ENCODE results near the gene SNX27.

DNA sequence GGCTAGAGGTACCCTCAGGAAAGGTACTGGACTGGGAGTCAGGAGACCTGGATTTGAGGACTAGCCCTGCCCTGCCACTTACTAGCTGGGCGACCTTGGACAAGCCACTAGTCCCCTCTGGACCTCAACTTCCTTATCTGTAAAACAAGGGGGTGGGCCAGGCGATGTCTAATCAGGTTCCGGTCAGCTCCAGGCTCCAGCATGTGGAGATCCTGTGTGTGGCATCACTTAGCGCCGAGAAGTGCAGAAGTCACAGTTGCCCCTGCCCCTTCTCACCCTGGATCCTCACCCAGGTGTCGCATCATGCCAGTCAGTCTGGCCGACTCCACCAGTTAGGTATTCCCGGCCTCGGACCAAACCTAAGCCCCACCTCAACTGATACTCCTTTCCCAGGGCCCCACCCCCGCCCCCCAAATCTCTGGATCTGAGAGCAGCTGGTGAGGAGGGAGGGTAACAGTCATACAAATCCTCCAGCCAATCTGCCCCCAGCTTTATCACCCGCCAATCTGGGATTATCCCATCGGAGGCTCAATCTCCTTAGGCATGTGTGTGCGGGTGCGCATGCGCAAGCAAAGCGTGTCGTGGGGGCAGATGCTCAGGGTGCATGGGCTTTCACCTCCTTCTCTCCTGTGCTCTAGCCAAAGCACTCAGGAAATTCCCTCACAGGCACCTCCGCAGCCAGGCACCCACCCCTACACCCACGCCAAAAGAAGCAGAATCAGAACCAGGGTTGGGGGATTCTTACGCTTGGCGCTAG lies 99.4 kb downstream of the SNX27 start:
- TF ChIP-seq, protein P1, sequence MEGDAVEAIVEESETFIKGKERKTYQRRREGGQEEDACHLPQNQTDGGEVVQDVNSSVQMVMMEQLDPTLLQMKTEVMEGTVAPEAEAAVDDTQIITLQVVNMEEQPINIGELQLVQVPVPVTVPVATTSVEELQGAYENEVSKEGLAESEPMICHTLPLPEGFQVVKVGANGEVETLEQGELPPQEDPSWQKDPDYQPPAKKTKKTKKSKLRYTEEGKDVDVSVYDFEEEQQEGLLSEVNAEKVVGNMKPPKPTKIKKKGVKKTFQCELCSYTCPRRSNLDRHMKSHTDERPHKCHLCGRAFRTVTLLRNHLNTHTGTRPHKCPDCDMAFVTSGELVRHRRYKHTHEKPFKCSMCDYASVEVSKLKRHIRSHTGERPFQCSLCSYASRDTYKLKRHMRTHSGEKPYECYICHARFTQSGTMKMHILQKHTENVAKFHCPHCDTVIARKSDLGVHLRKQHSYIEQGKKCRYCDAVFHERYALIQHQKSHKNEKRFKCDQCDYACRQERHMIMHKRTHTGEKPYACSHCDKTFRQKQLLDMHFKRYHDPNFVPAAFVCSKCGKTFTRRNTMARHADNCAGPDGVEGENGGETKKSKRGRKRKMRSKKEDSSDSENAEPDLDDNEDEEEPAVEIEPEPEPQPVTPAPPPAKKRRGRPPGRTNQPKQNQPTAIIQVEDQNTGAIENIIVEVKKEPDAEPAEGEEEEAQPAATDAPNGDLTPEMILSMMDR (conservative IDR thresholded peaks at IDR 0.05 in 1 of 2, IDR thresholded peaks at IDR 0.05 in 1 of 2; ENCODE audit: extremely low read depth in 1 of 2, insufficient read depth in 1 of 2, low read depth in 1 of 2, low read length in 2 of 2): no peak
- no peak for TF ChIP-seq EZH2 (IDR thresholded peaks at IDR 0.05; ENCODE audit: borderline replicate concordance, low read length)
